Measurements from ENCODE around the gene MEF2B. TPM values are rescaled to one million over a fixed set of nuclear protein-coding genes. Genes with fewer than 3 reads are reported as not detected.
"Not testable (repeated sequence)": the region's sequence is repeated elsewhere in the genome, so short reads cannot be mapped to it uniquely, and the experiment has no call there.

MEF2B gene
- polyA plus RNA-seq, 3 donors, result 0.22 to 1.00 (median 0.23) TPM

DNA sequence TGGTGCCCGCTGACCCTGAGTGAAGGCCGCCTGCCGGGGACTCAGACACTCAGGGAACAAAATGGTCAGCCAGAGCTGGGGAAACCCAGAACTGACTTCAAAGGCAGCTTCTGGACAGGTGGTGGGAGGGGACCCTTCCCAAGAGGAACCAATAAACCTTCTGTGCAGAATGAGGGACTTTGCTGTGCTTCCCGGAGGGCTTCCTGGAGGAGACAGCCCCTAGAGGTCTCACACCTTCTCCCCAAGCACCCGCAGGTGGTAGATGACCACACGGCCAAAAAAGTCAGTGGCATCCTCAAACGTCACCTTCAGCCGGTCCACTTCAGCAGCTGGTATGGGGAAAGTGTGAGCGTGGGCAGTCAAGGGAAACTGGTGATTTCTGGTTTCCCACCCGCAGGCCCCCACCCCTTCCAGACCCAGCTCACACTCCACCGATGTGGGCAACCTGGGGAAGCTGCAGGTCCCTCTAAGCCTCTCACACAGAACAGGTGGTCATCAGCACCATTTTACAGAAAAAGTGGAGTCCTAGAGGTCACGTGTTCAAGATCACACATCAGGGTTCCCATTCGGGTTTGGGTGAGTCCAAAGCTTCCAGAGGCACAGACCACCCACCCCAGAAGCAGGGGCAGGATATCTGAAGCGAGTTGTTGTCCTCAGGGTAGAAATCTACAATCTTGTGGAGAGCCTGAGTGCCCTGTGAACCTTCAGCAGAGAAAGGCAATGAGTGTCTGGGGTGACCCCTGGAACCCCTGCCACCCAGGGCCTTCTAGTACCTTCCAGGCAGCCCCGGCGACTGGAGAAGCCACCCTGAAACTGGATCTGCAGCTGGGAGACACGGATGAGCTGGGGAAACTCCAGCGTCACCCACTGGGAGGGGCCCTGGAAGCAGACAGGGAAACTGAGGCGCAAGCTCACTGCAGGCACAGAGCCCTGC lies 31.9 kb upstream of the MEF2B start:
- WGBS, 3 donors, result 74 to 79% (median 75%) methylated on average over 19 of the region's 19 CpGs
- no peak overlapping the region for H3K27ac ChIP-seq (ENCODE audit: low read depth, low read length)

DNA sequence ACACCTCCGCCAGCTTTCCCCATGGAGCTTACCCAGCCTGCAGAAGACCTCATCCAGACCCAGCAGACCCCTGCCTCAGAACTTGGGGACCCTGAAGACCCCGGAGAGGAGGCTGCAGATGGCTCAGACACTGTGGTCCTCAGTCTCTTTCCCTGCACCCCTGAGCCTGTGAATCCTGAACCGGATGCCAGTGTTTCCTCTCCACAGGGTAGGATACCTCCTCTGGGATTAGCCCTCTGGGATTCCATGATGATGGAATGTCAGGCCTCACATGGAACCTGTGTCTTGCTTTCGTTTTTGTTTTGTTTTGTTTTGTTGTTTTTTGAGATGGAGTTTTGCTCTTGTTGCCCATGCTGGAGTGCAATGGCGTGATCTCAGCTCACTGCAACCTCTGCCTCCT lies 23.9 kb upstream of the MEF2B start:
- H3K27ac ChIP-seq (ENCODE audit: low read depth, low read length), result no peak overlapping the region
- WGBS, 3 donors, result 54 to 77% (median 72%) methylated on average over 5 of the region's 5 CpGs

DNA sequence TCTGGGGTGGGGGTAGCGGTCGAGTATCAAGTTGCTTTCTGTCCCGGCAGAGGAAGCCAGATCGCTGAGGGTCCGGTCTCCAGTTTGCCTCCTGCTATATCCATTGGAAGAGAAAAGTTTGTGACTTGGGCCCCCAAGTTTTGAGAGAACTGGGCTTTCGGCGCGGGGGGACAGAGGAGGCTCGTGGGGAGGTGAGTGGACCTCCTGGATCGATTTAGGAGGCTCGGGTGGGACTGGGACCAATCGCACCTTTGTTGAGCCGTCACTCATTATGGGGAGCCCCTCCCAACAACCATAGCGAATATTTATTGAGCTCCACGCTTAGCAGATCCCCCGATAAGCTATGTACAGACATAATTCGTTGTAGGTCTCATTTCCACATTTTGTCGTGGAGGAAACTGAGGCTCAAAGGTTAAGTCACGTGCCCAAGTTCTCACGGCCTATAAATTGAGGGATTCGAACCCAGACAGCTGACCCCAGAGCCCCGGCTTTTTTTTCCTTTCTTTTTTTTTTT lies 22.9 kb upstream of the MEF2B start:
- H3K27ac ChIP-seq (ENCODE audit: low read depth, low read length), result no peak overlapping the region
- 0 to 2% (median 1%) methylated on average over 22 of the region's 22 CpGs for WGBS, 3 donors

DNA sequence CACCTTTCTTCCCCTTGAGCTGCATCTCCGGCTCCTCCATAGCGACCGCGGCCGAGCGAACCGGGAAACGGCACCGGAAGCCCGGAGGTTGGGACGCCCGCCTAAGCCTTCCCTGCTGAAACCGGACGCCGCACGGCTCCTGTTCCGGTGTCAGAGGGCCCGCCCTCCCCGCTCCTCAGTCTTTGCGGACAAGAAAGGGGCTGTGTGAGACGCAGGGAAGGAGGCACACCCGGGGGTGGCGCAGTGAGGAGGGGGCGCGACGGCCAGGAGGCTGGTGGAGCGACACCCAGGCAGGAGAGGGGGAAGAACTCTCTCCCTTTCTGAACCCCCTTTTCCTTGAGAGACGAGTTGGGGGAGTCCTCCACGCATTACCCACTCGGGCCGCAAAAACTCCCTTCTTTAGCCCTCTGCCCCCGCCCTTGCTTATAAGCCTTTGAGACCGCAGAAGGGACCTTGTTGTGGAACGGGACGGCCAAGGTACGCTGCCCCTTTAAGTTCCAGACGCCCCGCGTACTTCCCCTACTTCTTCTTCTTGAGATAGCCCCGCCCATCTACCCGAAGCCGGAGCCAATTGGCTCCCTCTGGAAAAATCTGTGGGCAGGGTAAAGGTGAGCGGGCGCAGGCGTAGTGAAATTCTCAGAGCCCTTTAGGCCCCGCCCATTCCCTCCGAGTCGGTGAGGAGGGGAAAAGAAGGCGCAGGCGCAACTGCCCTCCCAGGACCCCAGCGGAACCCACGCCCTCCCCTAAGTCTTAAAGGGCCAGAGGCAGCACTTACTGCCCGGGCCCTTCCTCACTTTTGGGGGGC lies 22.2 kb upstream of the MEF2B start, which contains the start of the genes BORCS8 and RFXANK:
Gene BORCS8 (minus strand): TSS at position 75 of the 805 bp plus-strand sequence. CDS start 35 bp downstream, at position 40.
Gene RFXANK (plus strand): TSS at position 181 of the 805 bp plus-strand sequence. CDS start 1,689 bp downstream, outside the sequence.
- 0 to 1% (median 1%) methylated on average over 53 of the region's 53 CpGs for WGBS, 3 donors

DNA sequence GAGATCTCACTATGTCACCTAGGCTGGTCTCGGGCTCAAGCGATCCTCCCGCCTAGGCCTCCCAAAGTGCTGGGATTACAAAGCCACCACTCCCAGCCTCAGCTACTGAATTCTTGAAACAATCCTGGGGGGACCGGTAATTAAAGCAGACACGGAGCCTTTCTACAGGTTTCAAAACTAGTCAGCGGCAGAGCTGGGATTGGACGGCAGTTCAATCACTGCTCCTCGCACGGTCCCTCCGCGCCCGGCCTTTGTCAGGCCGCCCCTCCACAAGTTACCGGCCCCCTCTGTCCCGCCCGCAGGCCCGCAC lies 21.7 kb upstream of the MEF2B start:
- no peak overlapping the region for H3K27ac ChIP-seq (ENCODE audit: low read depth, low read length)
- 0% methylated on average over 17 of the region's 17 CpGs for WGBS, 3 donors

More for the DNA sequence above, 22.2 kb upstream of the MEF2B start, which contains the start of the genes BORCS8 and RFXANK:
- peak within 1 kb of the TSS; percentile 14 for H3K27ac ChIP-seq (ENCODE audit: low read depth, low read length)

DNA sequence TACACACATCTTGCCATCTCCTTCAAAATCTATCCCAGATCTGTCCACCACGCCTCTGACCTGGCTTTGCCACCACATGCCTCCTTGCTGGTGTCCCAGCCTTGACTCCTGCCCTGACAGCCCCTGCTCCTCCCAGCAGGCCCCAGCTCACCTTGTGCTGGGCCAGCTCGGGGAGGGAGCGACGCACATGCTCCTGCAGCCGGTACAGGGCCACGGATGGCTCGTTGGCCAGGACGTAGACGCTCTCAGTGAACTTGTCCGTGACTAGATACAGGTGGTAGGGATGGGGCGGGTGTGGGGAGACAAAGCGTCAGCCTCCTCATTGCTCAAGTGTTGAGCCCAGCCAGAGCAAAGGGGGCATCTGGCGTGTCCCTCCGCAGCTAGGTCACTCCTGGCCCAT lies 16.7 kb upstream of the MEF2B start:
- WGBS, 3 donors, result 93 to 97% (median 96%) methylated on average over 14 of the region's 14 CpGs
- peak overlapping the region; percentile 84 for H3K27ac ChIP-seq (ENCODE audit: low read depth, low read length)

DNA sequence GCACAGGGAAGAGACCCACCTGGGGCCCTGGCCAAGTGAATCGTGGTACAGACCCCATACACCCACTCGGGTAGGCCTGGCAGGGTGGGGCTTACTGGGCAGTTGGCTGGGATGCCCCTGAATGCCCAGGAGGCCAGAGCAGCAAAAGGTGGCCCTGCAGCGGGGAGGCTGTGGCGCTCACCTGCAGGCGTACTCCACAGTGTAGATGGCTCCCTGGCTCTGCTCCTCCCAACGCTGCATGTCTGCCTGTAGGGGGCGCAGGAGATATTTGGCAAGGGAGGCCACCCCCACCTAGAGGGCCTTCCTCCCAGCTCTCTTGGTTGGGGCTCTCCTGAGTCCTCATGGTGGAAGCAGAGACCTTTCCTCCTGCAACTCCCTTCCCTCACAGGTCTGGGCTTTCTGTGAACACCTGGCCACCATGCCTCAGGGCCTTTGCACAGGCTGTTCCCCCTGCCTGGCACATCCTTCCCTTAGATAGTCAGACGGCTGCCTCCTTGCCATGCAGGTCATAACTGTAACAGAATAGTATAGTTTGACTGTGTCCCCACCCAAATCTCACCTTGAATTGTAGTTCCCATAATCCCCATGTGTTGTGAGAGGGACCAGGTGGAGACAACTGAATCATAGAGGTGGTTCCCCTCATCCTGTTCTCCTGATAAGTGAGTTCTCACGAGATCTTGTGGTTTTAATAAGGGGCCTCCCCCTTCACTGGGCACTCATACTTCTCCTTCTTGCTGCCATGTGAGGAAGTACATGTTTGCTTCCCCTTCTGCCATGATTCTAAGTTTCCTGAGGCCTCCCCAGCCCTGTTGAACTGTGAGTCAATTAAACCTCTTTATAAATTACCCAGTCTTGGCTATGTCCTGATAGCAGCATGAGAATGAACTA lies 16.0 kb upstream of the MEF2B start:
- 58 to 69% (median 67%) methylated on average over 9 of the region's 9 CpGs for WGBS, 3 donors
- peak overlapping the region; percentile 84 for H3K27ac ChIP-seq (ENCODE audit: low read depth, low read length)

DNA sequence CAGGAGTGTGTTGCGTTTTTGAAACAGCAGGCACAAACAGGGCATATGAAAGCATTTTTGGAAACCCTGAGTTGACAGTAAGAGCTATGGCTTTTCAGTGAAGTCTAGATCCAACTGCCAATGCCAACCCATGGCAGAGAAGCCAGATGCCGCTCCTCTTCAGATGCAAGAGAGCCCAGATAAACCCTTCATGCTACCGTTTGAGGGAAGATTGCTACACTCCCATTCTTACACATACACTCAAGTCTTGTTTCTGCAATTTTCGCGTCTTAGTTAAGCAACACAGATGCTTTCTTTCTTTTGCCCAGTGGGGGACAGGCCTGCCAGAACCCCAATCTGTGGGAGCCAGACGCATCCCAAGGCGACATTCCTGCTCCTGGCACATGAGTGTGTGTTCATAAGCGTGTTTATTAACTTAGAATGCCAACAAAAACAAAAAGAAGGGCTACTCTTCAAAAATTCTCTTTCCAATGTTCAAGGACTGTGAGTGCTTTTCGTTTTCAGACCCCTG lies 11.5 kb upstream of the MEF2B start:
- WGBS, 3 donors, result 66 to 88% (median 77%) methylated on average over 9 of the region's 9 CpGs
- no peak overlapping the region for H3K27ac ChIP-seq (ENCODE audit: low read depth, low read length)

DNA sequence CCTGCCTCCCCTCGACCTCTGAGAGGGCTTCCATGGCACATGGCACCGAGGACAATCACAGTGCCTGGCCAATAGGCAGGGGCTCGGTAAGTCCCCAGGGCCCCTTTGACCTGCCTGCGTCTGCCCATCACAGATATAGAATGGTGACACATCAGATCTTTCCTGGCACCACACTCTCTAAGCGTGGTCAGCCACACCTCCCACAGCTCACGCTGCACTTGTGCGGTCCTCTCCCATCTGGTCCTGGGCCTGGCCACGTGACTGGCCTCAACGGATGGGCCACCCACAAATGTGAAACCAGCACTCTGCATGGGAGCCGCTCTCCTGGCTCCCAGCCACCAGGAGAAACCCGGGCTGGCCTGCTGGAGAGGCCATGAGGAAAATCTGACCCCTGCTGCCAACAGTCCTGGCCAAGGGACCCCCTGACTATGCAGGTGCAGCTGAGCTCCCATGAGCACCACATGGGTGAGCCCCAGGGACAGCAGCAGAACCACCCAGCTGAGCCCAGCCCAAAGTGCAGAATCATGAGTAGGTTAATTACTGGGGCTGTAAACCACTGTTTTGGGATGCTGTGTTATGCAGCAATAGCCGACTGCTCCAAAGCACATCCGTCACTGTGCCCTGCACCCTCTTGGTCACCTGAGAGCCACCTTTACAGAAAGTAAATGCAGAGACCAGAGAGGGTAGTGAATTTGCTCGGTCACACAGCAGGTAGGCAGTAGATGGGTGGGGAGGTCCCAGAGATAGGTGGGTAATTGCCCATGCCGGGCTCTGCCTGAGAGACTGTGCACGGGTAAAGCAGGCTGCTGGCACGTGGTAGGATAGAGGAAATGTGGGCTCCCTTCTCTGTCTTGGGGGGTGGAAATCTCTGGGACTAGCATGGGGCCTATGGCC lies 9.7 kb upstream of the MEF2B start:
- 88 to 89% (median 88%) methylated on average over 17 of the region's 17 CpGs for WGBS, 3 donors
- H3K27ac ChIP-seq (ENCODE audit: low read depth, low read length), result no peak overlapping the region

DNA sequence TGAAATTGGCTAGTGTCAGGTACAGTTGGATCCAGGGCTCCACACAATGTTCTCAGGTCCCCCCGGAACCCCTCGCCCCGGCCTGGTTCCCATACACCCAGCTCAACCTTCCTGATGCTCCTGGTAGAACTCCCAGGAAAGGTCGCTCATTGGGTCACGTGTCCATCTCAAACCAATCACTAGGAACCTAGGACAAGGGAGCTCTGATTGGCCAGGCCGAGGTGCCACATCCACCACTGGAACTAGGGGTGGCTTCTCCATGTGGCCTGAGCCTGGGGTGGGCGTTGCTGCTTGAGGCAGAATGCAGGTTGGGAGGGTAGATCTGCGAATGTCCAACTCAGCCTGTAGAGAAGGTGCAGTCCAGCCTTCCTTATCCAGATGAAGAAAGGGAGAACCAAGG lies 6.9 kb upstream of the MEF2B start:
- H3K27ac ChIP-seq (ENCODE audit: low read depth, low read length), result no peak overlapping the region
- WGBS, 3 donors, result 87 to 92% (median 89%) methylated on average over 8 of the region's 8 CpGs

DNA sequence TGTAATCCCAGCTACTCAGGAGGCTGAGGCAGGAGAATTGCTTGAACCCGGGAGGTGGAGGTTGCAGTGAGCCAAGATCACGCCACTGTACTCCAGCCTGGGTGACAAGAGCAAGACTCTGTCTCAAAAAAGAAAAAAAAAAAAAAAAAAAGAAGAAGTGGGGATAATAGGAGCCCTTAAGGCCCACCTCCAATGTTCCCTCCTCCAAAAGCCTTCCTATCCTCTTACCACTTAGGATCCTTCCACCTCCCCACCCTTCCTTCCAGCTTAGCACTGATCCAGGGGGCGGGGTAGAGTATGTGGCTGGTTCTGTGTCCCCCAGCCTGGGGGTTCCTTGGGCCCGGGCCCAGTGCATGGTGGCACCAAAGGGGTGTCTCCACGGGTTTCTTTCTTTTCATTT lies 3.2 kb upstream of the MEF2B start:
- not testable (repeated sequence) for H3K27ac ChIP-seq (ENCODE audit: low read depth, low read length)
- 84 to 90% (median 89%) methylated on average over 4 to 5 of the region's 5 CpGs for WGBS, 3 donors

DNA sequence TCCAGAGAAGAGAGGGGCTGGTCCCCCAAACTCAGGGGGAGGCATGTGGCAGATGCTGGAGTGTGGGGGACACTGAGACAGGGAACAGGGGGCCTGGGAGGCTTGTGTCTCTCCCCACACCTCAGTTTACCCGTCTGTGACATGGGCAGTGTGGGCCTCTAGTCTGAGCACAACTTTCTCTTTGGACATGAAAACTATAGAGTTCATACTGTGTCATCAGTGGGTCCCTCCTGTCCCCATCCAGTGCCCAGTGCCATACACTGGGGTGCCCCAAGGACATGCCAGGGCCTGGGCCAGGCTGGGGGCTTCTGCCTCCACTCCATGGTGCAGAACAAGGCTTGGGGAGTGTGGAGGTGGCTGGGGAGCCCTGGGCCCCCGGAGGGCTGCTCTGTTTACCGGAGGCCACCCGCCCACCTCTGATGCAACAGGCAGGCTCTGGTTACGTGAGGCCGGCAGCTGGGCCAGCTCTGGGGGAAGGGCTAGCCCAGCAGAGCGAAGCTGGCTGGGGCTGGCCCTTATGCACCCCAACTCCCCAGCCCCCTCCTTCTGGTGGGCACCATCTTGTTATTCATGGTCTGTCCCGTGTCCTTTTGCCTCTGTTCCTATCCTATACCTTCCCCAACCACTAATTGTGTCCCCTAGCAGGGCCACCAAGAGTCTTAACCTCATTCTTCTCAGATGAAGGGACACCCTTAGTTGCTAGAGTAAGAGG lies 1.9 kb upstream of the MEF2B start:
- 45 to 69% (median 52%) methylated on average over 7 to 8 of the region's 8 CpGs for WGBS, 3 donors
- no peak overlapping the region for H3K27ac ChIP-seq (ENCODE audit: low read depth, low read length)

DNA sequence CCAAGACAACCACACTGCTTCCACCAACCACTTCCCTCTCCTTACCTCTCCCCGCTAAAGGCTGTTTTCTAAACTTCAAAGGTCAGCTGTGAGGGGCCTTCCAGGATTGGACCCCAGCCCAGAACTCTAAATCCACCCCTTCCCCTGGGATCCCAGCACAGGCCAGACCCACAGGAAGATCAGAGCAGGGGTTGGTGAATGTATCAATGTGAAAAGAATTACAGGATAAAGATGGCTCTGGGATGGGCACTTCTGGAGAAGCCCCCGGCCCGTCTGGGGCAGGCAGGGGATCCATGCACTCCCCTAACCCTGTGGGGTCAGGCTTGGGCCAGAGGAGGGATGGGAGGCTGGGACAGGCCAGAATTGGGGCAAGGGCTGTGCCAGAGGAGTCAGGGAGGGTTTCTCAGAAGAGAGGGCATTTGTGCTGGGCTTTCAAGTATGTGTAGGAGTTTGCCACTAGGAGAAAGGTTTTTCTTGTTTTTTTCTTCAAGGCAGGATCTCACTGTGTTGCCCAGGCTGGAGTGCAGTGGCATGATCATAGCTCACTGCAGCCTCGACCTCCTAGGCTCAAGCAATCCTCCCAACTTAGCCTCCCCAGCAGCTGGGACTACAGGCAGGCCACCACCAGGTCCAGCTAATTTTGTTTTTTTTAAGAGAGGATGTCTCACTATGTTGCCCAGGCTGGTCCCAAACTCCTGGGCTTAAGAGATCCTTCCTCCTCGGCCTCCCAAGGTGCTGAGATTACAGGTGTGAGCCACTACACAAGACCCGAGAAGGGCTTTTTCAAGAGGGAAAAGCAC lies 1.0 kb upstream of the MEF2B start:
- 69 to 89% (median 75%) methylated on average over 6 of the region's 6 CpGs for WGBS, 3 donors

DNA sequence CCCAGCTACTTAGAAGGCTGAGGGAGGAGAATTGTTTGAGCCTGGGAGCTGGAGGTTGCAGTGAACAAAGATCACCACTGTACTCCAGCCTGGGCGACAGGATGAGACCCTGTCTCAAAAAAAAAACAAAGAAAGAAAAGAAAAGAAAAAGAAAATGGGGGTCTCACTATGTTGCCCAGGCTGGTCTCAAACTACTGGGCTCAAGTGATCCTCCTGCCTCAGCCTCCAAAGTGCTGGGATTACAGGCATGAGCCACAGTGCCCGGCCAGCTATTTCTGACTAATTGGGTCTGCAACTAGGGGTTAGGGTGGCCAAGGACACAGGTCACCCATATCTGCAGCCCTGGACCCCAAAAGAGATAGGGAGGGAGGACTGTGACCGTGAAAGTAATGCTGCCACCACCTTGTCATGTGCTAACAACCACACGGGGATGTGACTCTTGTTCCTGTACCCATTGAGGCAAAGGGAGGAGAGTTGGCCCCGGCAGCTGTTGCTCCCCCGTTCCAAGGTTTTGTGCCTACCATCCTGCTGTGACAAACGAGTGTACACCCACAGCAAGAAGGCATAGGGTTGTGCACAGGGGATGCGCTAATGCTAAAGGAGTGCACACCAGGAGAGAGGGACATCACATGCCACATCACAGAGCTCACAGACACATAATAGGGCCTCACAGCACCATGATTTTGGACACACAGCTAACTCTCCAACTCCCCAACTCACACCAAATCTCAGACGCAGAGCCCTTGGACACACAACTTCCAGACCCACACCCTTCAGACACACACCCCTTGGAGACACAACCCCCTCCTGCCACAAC lies 619 bp downstream of the MEF2B start:
- 74 to 89% (median 84%) methylated on average over 9 of the region's 9 CpGs for WGBS, 3 donors
- H3K27ac ChIP-seq (ENCODE audit: low read depth, low read length), result no peak overlapping the region

More for the DNA sequence above, 1.0 kb upstream of the MEF2B start:
- H3K27ac ChIP-seq (ENCODE audit: low read depth, low read length), result no peak overlapping the region

DNA sequence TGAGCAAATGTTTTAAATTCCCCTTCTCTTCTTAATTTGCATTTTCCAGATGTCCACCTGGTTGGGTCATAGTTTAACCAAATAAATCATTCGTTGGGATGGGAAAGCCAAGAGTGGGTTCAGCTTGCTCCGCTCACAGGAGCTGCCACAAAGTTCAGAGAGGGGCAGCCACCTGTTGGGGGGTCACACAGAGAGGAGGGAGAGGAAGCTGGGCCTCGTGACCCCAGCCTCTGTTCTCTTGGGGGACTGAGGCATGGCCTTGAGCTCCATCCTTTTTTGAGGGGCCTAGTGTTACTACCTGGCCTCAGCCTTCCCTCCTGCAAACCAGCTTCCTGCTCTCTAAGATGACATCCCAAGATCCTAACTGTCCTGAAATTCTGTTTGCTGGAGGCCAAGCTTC lies 2.5 kb downstream of the MEF2B start:
- H3K27ac ChIP-seq (ENCODE audit: low read depth, low read length), result no peak overlapping the region
- 76 to 86% (median 83%) methylated on average over 3 of the region's 3 CpGs for WGBS, 3 donors
